IPS-18a (cell line): Measurements from ENCODE around the gene KCNK1.

ENCODE experiments used
- H3K27ac ChIP-seq: one replicate; pipeline ENCODE4 v1.5.1; 2013; ENCODE audit warnings: low read length
- H3K27me3 ChIP-seq: one replicate; pipeline ENCODE4 v1.6.1; 2013; ENCODE audit warnings: mild to moderate bottlenecking, low read length; ENCODE audit not compliant: control insufficient read depth, insufficient read depth
- H3K36me3 ChIP-seq: one replicate; pipeline ENCODE4 v1.6.1; 2013; ENCODE audit warnings: low read depth, low read length; ENCODE audit not compliant: control insufficient read depth
- H3K4me1 ChIP-seq: one replicate; pipeline ENCODE4 v1.6.1; 2013; ENCODE audit warnings: low read depth, low read length; ENCODE audit not compliant: control insufficient read depth
- H3K4me3 ChIP-seq: one replicate; pipeline ENCODE4 v1.5.1; 2013; ENCODE audit warnings: low read length
- H3K9ac ChIP-seq: one replicate; pipeline ENCODE4 v1.6.1; 2013; ENCODE audit warnings: mild to moderate bottlenecking, low read length, moderate library complexity
- H3K9me3 ChIP-seq: one replicate; pipeline ENCODE4 v1.6.1; 2013; ENCODE audit warnings: low read depth, low read length; ENCODE audit not compliant: control insufficient read depth

The KCNK1 gene

DNA sequence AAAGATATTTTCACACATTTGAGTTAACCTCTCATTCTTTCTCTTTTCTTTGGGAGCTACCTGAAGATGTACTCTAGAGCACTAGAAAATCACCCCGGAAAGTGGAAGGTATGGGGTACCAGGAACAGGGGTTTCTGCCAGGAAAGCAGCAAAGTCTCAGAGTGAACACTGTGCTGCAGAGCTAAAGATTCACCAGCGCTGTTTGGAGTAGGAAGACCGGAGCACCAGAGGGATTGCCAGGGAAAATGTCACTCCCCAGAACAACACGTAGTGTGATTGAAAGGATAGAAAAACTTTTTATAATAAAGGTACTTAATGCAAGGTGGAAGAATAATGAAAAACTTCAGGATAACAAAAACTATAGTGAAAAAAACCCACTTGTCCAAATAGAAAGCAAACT lies 26.7 kb upstream of the KCNK1 start:
- Histone ChIP-seq H3K9me3 (no peaks in the 10 kb centered on the region), H3K27ac (no peak overlapping the region), H3K36me3 (no peaks in the 10 kb centered on the region), H3K4me3 (no peak overlapping the region), H3K4me1 (no peaks in the 10 kb centered on the region), H3K9ac (no peak overlapping the region), H3K27me3 (peaks cover 18% of the 10 kb centered on the region)

DNA sequence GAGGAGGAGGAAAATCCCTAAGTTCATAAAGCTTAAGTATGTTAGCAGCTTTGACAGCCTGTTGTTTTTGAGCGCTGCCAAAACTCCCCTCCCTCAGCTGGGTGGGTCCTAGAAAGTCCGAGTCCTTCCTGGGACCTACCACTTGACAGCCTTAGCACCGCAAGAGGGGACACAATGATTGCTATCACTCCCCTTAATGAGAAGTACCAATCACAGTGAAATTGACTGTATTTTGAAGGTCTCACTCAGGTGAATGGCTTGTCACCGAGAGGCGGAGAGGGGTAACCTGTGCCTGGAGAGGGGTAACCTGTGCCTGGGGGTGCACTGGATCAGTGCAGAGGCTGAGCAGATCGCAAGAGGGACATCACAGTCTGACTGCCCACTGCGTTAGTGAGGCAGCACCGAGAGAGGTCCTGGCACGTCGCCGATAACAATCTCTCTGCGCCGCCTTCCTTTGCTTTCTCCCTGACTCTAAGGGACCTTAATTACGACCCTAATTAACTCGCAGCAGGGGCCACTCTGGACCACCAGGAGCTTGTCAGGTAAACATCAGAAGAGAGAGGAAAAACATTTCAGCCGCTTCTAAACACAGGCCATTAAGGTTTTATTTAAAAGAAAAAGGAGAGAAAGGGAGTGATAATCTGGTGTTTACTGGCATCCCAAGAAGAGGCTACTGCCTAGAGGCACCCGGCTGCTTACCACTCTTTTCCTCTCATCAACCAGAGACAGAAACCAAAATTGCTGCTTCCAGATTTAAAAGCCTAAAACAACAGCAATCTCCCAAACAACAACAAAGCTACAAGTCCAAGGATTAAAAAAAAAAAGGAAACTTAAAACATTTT lies 25.7 kb upstream of the KCNK1 start:
- Histone ChIP-seq H3K27me3 (peaks cover 18% of the 10 kb centered on the region), H3K9me3 (no peaks in the 10 kb centered on the region), H3K36me3 (no peaks in the 10 kb centered on the region), H3K4me1 (no peaks in the 10 kb centered on the region), H3K9ac (no peak overlapping the region), H3K27ac (no peak overlapping the region), H3K4me3 (peak overlapping the region; percentile 28)

DNA sequence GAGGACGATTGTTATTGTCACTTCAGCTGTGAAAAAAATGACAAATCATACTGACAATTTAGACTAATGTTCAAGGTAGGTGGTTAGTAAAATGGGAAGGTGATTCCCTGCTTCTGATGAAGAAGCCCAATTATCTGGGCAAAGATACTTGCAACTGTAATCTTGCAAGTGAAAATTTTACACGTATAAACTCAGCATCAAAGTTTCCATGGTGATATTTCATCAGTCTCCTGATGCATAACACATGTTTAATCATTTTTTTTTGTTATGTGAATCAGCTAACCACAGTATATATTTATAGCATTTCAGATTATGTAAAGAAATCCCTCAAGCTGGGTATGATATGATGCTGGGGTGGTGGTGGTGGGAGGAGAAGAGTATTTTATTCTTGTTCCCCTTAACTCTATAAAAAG lies 16.4 kb upstream of the KCNK1 start:
- Histone ChIP-seq H3K4me1 (no peaks in the 10 kb centered on the region), H3K9ac (no peak overlapping the region), H3K9me3 (no peaks in the 10 kb centered on the region), H3K27ac (no peak overlapping the region), H3K36me3 (no peaks in the 10 kb centered on the region), H3K4me3 (no peak overlapping the region), H3K27me3 (no peaks in the 10 kb centered on the region)

DNA sequence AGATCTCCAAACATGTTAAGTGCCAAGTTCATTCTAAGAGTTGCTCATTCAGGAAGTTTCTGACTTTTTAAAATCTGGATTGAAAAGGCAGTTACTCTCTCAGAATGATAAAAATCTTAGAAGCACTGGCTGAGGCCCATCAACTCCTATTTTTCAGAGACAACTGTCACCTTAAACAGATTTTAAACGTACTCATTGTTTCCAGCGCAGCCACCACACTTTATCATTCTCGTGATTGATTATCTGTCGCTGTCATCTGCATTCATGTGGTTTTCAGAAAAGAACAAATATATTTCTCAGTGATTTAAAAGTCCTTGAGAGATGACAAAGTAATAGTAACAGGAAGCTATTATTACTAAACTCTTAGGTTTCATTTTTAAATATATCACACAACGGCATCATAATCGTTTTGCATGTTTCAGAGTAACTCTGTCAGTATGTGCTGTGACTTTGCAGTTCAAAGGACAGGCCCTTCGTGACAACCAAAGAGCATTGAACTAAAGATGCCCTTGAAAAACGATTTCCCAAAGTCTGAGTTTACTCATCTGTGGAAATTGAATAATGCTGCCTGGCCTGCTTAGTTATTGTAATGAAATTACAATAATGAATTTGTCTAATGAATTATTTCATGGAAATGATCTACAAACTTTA lies 14.9 kb upstream of the KCNK1 start:
- Histone ChIP-seq H3K4me3 (no peak overlapping the region), H3K4me1 (no peaks in the 10 kb centered on the region), H3K36me3 (no peaks in the 10 kb centered on the region), H3K27ac (no peak overlapping the region), H3K9ac (no peak overlapping the region), H3K27me3 (no peaks in the 10 kb centered on the region), H3K9me3 (no peaks in the 10 kb centered on the region)

DNA sequence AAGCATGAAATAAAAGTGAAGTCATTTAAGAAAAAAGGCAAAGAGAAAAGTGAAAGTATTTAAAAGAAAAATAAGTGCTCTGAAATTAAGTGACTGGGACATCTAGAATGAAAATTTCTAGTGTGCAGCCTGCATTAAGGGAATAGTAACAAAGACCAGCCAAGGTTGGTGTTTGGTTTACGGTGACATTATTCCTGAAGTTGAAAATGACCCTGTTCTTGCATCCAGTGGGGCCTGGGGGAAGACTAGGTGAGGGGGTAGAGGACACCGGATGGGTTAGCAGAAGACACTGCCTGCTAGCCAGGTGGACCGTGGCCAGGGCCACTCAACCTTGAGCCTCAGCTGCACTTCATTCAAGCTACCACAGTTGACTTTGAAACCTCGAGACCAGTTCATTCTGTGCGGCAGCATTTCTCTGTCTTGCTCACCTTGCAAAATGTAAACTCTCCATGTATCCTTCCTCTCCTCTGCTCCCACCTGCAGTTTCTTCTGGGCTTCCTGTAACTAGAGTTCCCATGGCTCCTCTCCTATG lies 14.3 kb upstream of the KCNK1 start:
- Histone ChIP-seq H3K9ac (no peak overlapping the region), H3K27ac (no peak overlapping the region), H3K36me3 (no peaks in the 10 kb centered on the region)

DNA sequence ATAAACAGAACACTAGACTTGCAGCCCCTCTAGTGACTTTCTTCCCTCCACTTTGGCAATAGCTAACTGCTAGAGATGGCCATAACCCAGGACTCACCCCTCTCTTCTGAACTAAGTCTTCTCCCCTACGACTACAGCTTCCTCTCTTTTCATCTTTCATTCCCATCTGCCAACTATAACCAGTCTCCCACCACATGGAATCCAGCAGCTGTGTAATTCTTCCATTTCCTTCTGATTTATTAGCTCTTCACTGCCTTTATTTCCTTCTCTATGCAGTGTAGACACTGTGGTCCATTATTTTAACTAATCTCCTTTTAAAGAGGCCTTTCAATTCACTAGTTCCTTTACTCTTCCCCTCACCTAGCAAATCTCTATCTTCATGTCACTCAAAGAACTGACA lies 13.4 kb upstream of the KCNK1 start:
- no peaks in the 10 kb centered on the region for H3K27me3 ChIP-seq
- no peak overlapping the region for H3K27ac ChIP-seq
- H3K36me3 ChIP-seq, result no peaks in the 10 kb centered on the region

More for the DNA sequence above, 14.3 kb upstream of the KCNK1 start:
- Histone ChIP-seq H3K27me3 (no peaks in the 10 kb centered on the region), H3K4me1 (no peaks in the 10 kb centered on the region), H3K4me3 (no peak overlapping the region), H3K9me3 (no peaks in the 10 kb centered on the region)

DNA sequence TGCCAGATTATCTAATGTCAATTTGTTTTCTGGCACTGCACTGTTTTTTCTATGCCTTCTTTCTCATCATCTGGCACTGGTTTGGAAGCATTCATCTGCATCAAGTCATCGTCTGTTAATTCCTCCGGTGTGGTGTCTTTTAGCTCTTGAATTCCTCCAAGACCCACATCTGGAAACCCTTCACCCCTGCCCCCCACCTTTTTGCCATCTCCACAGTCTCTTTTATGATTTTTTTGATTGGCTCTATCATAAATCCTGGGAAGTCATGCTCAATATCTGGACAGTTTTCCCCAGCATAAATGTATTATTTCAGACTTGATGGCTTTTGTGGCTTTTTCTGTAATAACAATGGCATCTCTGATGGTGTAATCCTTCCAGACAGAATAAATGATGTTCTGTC lies 10.4 kb upstream of the KCNK1 start:
- H3K27ac ChIP-seq, result no peak overlapping the region
- no peak overlapping the region for H3K4me3 ChIP-seq
- H3K9ac ChIP-seq, result no peak overlapping the region
- no peaks in the 10 kb centered on the region for H3K36me3 ChIP-seq
- H3K4me1 ChIP-seq, result no peaks in the 10 kb centered on the region
- H3K27me3 ChIP-seq, result no peaks in the 10 kb centered on the region
- H3K9me3 ChIP-seq, result no peaks in the 10 kb centered on the region

More for the DNA sequence above, 13.4 kb upstream of the KCNK1 start:
- H3K4me3 ChIP-seq, result no peak overlapping the region
- H3K4me1 ChIP-seq, result no peaks in the 10 kb centered on the region
- H3K9ac ChIP-seq, result no peak overlapping the region
- H3K9me3 ChIP-seq, result no peaks in the 10 kb centered on the region

DNA sequence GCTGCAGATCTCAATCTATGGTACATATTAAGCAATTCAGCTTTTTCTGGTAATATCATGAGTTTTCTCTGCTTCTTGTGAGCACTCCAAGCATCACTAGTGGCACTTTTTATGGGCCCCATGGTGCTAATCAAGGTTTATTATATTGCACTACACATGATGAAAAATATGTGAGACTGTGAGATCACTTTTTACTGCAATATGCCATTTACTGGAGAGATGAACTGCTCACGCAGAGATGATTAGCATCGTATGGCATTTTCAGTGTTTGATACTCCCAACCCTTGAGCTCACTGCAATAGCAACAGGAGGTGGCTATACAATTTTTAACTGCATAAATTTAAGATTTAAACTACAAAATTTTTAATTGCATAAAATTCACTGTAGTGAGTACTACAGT lies 8.7 kb upstream of the KCNK1 start:
- H3K4me1 ChIP-seq, result no peaks in the 10 kb centered on the region
- H3K27ac ChIP-seq, result no peak overlapping the region
- H3K4me3 ChIP-seq, result no peak overlapping the region
- no peaks in the 10 kb centered on the region for H3K9me3 ChIP-seq
- H3K9ac ChIP-seq, result no peak overlapping the region
- H3K27me3 ChIP-seq, result no peaks in the 10 kb centered on the region
- no peaks in the 10 kb centered on the region for H3K36me3 ChIP-seq

DNA sequence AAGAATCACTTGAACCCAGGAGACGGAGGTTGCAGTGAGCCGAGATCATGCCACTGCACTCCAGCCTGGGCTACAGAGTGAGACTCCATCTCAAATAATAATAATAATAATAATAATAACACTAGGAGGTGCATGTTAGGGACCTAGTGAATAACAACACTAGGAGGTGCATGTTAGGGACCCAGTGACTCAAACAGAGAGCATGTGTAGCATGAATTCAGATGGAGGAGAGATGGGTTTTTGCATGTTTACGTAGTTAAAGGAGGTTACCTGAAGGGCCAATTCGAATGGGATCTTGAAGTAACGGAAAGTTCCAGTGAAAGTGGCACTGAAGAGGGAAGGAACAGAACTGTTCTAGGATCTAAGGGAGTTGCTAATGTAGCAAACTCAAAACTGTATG lies 7.1 kb upstream of the KCNK1 start:
- Histone ChIP-seq H3K27ac (no peak overlapping the region), H3K27me3 (peaks cover 4% of the 10 kb centered on the region), H3K36me3 (no peaks in the 10 kb centered on the region), H3K9ac (no peak overlapping the region), H3K4me3 (no peak overlapping the region), H3K4me1 (no peaks in the 10 kb centered on the region), H3K9me3 (no peaks in the 10 kb centered on the region)

DNA sequence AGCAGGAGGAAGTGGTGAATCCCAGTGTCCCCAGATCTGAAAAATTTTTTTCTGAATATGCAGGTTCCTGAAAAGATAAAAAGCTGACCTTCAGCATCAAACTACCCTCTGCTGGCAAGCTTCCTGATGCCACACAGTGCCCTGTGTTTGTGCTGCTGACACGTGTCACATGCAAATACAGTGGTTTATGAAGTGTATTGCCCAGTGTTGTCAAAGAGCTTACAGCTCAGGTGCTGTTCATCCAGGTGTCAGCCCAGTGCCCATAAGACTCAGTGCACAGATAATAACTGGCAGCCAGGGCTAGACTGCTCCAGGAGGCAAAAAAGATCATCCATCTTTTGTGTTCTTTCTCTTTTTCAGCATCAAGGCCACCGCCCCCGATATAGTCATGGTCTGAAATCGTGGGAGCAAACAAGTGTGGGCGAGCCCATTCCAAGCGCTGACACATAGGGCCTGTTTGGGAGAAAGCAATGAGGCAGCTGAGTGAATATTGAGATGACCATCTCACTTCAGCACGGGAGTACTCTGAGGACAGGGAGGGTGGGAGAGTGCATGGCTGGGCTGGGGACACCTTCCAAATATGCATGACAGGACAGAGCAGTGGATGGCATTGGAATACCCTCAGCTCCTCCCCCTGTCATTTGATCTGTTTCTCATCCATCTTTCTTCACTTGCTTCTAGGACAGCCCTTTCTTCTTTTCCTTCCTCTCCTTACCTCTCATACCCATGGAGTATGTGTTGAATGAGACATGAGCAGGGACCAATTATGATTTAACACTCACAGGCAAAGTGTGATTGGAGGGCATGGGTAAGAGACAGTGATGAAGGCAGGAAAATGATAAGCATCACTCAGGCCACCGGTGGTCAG lies 6.4 kb upstream of the KCNK1 start:
- Histone ChIP-seq H3K27me3 (peaks cover 11% of the 10 kb centered on the region), H3K36me3 (no peaks in the 10 kb centered on the region), H3K9me3 (no peaks in the 10 kb centered on the region), H3K9ac (no peak overlapping the region), H3K4me1 (no peaks in the 10 kb centered on the region), H3K4me3 (no peak overlapping the region), H3K27ac (no peak overlapping the region)

DNA sequence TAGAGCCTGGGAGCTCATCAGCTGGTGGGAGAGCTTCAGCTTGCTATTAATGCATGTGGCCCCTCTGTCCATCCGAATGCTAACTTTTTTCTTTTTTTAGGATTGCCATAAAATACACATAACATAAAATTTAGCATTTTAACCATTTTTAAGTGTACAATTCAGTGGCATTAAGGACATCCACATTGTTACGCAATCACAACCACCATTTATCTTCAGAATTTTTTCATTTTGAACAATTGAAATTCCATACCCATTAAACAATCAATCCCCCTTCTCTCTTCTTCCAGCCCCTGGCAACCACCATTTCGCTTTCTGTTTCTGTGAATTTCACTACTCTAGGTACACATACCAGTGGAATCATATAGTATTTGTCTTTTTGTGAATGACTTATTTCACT lies 4.9 kb upstream of the KCNK1 start:
- no peaks in the 10 kb centered on the region for H3K9me3 ChIP-seq
- H3K4me1 ChIP-seq, result peaks cover 6% of the 10 kb centered on the region
- H3K36me3 ChIP-seq, result no peaks in the 10 kb centered on the region
- H3K27me3 ChIP-seq, result peaks cover 18% of the 10 kb centered on the region
- no peak overlapping the region for H3K27ac ChIP-seq
- H3K9ac ChIP-seq, result no peak overlapping the region
- no peak overlapping the region for H3K4me3 ChIP-seq
